Esophagus muscularis mucosa (tissue), 3 donors: ENCODE results near the gene SKAP2.

Experiments
- POLR2A ChIP-seq: fragments of 450-650 bp; IDR thresholded peaks from one replicate; pipeline ENCODE4 v1.6.1; 2017; ENCODE audit warnings: antibody characterized with exemption, moderate library complexity, mild to moderate bottlenecking, low read depth
- TF ChIP-seq, protein P1 (sequence below), 3 experiments: fragments of 200-600 bp in 2 of 3; fragments of 450-650 bp in 1 of 3; sonication (generic) in 2 of 3; IDR thresholded peaks; one replicate each; pipeline ENCODE4 v1.5.1; 2017 to 2019; ENCODE audit warnings: antibody characterized with exemption in 3 of 3, mild to moderate bottlenecking in 2 of 3, moderate library complexity in 1 of 3

DNA sequence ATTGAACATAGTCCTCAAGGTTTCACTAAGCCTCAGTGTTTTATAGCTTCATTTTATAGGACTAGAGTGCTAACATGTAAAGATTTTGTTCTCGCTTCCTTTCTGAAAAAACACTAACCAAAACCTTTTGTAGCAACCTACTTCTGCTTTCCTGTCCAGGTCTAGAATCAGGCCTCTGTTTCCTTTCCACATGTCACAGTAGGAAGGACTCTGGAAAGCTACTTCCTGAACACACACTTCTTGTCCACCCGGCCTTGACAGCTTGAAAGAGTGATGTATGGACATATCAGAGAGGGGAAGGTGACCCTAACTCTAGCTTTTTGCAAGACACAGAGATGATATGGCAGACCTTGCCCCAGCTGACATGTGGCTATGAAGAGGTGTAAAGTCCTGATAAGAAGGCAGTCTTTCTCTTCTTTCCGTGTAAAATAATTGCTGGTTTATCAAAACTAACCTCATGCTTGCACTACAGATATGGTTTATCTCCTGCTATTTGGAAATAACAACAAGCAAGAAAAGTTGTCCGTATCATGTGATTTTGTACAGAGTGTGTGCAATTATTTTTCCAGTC, 175.4 kb downstream of the SKAP2 start:
- TF ChIP-seq, protein P1, sequence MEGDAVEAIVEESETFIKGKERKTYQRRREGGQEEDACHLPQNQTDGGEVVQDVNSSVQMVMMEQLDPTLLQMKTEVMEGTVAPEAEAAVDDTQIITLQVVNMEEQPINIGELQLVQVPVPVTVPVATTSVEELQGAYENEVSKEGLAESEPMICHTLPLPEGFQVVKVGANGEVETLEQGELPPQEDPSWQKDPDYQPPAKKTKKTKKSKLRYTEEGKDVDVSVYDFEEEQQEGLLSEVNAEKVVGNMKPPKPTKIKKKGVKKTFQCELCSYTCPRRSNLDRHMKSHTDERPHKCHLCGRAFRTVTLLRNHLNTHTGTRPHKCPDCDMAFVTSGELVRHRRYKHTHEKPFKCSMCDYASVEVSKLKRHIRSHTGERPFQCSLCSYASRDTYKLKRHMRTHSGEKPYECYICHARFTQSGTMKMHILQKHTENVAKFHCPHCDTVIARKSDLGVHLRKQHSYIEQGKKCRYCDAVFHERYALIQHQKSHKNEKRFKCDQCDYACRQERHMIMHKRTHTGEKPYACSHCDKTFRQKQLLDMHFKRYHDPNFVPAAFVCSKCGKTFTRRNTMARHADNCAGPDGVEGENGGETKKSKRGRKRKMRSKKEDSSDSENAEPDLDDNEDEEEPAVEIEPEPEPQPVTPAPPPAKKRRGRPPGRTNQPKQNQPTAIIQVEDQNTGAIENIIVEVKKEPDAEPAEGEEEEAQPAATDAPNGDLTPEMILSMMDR (IDR thresholded peaks at IDR 0.05) = no peak
- TF ChIP-seq POLR2A = no peak
